NK-92 treated with Interleukin-12 subunit alpha and Interleukin-12 subunit beta, amount 100 ng/mL, for 24 hours (cell line): ENCODE data around the gene EPN2.
A peak's percentile ranks its signal among the peaks of the same experiment; 100 is the strongest.
"Not testable (repeated sequence)": the region's sequence is repeated elsewhere in the genome, so short reads cannot be mapped to it uniquely, and the experiment has no call there.

Source experiments
- DNase-seq: peaks from one replicate; lab custom pipeline; 2025; lab: John Stamatoyannopoulos, UW

Gene EPN2

DNA sequence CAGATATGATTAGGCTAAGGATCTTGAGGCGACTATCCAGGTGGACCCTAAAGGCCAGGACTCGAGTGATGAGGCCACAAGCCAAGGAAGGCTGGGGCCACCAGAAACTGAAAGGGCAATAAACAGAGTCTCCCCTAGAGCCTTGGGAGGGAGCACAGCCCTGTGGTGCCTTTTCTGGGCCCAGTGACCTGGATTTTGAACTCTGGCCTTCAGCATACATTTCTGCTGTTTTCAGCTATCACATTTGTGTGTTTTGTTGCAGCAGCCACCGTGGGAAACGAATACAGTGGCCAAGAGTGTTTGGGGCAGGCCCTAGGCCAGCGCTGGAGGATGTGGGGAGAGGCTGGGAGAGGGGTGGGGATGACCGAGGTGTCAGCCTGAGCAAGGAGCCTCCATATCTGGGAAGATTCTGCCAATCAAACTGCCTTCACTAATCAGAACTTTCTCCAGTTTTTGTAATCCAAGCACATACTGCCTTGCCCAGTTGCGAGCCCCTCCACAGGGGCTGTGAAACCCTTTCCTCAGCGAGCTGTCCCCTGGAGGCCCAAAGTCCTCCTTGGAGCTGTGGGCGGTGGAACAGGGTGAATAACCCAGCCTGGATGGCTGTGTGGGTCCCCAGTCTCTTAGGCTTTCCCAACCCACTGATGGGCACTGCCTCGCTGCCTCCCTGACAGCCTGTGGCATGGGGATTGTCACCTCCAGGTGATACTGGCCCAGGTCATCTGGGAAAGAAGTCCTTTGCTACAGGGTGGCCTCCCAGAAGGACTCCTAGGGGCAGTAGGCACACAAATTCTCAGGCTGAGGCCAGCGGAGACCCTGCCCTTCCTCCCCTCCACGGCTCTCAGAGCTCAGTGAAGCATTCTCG, 108.6 kb downstream of the EPN2 start:
- DNase-seq: no peak

DNA sequence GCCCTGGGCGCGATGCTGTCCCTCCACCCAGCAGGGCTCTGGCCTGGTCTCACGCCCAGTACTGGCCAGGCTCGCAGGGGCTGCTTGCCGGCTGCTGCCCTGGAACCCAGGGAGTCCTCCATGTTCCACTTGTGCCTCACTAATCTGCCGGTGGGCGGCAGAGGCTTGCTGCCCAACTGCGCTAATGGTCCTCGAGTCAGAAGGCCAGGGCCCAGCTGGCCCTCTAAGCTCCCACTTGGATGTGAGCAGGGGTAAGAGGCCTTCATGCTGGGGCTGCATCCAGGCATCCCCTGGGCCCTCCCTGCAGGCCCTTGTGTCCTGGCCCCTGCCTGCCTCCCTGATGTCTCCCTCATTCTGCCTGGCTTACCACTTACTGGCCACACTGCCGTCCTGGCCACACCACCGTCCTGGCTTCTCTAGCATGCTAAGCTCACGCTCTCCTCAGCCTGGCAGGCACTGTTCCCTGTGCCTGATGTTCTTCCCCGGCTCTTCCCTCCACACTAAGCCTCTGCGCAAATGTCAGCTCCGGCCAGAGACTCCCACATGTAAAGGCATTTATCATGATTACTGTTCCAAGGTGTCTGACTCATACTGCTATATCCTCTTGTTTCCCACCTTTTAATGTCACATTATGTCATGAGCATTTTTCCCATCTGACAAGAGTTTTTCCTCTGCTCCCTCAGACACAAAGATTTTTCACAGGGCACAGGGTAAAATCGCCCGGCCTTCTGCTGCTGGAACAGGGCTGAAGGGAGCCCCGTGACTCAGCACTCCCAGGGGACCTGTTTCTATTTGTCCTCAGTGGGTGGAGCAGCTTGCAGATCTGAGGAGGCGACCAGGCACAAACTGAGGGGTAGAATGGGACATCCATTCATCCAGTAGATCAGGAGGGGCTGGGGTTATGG, 109.4 kb downstream of the EPN2 start:
- no peak for DNase-seq

DNA sequence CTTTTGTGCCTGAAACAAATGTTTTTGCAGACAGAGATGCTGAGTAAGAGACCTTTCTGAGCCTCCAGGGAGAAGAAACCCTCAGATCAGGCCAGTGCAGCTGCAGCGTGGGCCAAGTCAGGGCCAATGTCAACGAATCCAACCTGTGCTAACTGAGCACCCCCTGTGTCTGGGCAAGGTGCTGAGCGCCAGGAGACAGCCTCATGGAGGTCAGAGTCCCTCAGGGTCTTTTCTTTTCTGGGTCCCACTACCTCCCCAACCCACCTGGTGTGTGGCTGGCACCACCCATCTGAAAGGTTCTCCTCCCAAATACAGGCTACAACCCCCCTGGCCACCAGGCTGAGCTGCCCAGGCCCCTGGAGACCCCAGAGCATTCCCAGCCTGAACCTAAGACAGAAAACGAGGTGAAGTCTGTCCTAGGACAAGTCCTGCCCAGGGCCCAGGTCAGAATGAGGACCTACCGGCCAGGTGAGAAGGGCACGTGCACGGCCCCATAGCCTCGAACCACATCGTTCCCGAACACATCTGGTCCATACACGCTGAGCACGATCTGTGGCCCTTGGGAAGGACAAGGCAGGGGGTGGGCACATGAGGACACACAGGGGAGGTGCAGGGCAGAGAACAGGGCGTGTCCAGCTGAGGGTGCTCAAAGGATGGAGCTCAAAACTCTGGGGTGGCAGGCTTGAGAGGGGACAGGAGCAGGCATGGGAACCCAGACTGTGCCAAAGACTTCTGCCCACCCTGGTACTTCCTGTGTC, 110.3 kb downstream of the EPN2 start:
- no peak for DNase-seq

DNA sequence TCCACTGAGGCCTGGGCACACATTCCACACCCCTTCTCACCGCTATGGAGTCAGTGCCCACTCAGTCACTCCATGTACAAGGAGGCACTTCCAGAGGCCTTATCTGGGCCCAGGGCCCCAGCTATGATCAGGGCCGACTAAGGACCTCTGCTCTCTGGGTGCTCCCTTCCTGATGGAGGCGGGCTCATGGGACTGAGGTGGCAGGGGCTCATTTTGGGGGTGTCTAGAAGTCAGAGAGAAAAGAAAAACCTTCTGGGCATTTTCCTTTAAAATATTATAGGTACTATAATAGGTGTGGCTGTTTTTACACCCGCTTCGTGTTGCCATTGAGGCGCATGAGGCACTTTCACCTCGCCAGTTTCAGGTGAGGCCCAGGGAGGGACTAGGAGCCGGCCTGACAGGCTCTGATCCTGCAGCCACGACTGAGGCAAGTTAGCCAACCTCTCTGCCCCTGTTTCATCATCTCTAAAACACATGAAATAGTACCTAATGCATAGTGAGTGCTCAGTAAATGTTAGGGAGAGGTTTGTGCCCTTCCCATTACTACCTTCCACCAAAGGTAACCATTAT, 111.0 kb downstream of the EPN2 start:
- no peak for DNase-seq

DNA sequence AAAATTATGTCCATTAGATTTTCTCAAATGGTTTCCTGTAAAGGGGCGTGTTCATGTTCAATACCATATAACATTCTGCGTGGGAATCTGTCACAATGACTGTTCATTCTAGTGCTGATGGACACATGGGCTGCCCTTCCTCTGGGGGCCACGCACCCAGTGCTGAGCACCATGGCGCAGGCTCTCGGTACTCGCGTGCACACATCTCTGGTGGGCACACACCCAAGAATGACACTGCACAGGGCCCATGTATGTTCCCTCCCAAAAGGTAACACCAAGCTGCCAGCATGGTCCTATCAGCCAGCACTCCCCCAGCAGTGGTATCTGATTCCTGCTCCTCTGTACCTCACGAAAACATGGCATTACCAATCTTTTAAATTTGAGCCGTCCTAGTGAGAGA, 111.6 kb downstream of the EPN2 start:
- no peak for DNase-seq

DNA sequence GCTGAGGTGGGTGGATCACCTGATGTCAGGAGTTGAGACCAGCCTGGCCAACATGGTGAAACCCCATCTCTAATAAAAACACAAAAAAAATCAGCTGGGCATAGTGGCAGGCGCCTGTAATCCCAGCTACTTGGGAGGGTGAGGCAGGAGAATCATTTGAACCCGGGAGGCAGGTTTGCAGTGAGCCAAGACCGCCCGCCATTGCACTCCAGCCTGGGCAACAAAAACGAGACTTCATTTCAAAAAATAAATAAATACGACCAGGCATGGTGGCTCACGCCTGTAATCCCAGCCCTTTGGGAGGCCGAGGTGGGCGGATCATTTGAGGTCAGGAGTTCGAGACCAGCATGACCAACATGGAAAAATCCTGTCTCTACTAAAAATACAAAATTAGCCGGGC, 116.2 kb downstream of the EPN2 start:
- DNase-seq: not testable (repeated sequence)

DNA sequence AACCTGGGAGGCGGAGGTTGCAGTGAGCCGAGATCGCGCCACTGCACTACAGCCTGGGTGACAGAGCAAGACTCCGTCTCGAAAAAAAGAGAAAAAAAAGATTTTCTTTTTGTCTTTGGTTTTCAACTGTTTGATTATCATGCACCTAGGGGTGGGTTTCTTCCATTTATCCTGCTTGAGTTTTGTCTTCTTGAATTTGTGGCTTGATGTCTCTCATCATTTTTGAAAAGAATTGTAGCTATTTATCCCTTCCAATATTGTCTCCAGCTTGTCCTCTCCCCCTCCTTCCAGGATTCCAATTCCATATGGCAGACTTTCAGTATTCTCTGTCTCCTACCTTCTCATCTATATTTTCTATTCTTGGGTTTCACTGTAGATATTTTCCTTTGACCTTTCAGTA, 117.6 kb downstream of the EPN2 start:
- DNase-seq: no peak

DNA sequence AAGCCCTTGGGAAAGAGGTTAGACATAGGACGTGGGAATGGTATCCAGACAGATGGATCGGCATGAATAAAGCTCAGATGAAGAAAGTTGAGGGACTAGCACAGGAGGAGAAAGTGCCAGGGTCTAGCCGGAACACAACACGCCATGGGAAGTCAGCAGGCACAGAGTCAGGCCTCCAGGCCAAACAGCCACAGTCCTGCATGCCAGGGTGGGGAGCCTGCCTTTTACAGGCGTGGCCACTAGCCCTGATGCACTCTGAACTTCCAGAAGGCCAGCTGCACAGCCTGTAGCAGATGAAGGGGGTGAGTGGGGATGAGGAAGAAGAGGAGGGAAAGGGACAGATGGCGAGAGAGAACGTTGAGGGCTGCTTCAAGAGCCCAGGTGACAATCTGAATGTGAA, 120.2 kb downstream of the EPN2 start:
- no peak for DNase-seq

DNA sequence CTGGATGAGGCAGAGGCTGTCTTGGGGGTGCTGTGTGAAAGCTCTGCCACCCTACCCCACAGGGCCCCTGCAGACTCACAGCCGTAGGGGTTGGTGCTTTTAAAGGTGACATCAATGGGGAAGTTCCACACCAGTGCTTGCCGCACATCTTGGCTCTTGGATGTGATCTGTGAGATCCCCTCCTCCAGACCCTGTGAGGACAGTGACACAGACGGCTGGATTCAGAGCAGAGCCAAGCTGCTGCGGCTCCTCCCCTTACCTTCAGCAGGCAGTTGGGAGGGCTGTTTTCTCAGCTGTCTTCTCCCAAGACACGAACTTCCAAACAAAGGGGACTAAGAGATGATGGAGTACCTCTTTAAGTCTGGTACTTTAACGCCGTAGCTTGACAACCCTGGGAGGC, 120.6 kb downstream of the EPN2 start:
- DNase-seq: no peak

DNA sequence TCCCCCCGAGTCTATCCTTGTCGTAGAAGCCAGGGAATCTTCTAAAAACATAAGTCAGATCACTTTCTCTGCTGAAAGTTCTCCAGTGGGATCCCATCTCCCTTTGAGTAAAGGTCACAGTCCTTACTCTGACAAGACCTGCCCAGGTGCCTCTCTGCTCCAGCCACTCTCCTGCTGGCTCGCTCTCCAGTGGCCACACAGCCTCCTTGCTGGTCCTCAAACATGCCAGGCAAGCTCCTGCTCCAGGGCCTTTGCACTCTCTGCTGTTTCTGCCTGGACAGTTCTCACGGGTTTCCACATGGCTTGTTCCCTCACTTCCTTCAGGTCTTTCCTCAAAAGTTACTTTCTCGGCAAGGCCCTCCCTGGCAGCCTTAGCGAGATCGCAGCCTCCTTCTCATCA, 122.0 kb downstream of the EPN2 start:
- DNase-seq: no peak

DNA sequence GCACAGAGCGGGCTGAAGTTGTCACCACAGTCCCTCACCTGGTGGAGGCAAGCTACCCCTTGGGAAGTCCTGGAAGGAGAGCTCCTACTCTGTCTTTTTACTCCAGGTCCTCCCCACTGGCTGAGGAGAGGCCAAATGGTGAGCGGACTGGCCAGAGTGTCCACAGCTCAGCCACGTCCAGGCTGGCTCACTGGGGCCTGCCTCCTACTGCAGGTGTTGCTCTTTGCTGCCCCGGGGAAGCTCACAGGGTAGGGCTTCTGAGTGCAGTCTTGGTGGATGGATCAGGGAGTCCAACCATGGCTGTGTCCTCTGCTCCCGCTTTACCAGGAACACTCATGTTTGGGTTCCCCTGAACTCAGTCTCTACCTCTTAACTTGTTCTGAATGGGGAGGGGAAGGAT, 122.7 kb downstream of the EPN2 start:
- no peak for DNase-seq

DNA sequence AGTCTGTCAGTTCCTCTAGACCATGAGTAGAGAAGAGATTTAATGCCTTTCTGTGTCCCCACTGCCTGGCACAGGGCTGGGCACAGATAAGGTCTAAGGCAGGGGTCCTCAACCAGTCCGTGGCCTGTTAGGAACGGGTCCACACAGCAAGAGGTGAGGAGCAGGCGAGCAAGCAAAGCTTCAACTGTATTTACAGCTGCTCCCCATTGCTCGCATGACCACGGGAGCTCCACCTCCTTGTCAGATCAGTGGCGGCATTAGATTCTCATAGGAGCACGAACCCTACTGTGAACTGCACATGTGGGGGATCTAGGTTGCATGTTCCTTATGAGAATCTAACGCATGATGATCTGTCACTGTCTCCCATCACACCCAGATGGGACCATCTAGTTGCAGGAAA, 123.6 kb downstream of the EPN2 start:
- no peak for DNase-seq

DNA sequence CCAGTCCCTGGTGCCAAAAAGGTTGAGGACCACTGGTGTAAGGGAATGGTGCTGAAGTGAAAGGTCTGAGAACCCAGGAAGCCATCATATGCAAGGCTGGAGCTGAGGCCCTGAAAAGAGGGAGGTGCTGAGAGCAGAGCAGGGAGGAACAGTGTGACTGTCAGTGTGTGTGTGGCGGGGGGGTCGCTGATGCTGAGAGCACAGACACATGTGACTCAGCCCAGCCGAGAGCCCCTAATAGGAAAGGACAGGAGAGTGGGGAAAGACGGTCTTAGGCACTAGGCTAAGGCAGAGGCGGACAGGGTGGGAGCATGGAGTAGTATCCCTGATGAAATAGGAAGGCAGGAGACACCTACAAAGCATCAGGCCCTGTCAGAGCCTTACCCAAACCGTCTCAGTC, 124.2 kb downstream of the EPN2 start:
- no peak for DNase-seq

DNA sequence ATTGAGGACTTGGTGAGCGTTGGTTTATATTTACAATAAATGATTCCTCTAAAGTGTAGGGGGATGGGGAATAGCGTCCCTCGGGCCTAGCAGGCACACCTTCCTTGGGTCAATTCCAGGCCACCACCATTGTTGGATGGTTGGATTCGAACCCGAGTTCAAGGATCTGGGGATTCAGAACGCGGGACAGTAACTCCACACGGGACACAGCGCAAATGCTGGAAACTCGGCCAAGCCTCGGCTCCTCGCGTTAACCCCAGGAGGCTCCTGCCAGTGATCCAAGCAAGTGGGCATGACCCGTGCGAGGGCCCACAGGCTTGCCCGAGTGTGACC, 124.7 kb downstream of the EPN2 start:
- DNase-seq: no peak

DNA sequence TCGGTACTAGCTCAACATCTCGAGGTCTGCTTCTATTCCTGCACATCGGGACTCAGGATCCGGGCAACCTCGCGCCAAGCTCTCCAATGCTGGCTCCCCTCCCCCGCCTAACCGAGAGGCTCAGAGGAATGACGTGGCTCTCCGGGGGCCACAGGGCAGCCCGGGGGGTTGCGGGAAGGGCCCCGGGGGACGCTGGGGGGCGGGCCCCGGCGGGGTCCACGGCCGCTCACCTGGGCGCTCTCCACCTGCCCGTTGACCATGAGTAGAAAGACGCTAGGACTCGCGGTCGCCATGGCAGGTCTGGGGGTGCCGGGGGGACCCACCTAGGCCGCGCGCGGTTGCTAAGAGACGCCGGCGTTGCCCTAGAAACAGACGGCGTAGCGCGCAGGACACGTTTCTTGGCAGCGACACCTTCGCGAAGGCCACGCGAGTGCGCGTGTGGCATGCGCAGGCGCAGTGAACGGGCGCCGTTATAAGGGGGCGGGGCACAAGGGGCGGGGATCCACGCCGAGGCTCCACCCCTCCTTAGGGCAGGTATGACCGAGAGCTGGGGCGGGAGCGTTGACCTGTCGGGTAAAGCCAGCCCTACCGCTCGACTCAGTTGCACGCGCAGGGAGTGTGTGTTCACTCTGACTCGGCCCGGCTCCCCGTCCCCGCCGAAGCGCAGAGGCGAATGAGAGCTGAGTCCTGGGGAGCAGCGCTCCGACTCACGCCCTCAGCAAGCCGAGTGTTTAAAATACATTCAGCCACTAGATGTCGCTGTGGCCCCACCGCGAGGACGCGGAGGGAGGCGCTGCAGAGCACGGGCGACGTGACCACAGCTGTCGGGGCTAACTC, 125.3 kb downstream of the EPN2 start, which contains the start of gene B9D1:
Gene B9D1, minus strand, starts transcription at position 447 of the 837 bp plus-strand sequence. Its CDS starts 154 bp downstream, at position 293.
- peak; percentile 9 for DNase-seq

DNA sequence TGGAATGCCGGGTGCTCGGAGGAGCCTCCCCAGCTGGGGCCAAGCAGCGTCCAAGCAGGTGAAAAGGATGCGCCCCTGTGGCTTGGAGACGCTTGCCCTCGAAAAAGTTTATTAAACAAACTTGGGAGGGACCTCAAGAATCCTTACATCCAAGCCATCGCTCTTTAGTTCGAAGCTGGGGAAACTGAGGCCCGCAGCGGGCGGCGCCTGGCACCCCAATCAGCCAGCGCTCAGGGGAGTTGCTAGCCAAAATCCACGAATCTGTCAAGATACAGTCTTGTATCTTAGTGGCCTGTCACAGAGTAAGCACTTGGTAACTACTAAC, 125.9 kb downstream of the EPN2 start:
- no peak for DNase-seq

DNA sequence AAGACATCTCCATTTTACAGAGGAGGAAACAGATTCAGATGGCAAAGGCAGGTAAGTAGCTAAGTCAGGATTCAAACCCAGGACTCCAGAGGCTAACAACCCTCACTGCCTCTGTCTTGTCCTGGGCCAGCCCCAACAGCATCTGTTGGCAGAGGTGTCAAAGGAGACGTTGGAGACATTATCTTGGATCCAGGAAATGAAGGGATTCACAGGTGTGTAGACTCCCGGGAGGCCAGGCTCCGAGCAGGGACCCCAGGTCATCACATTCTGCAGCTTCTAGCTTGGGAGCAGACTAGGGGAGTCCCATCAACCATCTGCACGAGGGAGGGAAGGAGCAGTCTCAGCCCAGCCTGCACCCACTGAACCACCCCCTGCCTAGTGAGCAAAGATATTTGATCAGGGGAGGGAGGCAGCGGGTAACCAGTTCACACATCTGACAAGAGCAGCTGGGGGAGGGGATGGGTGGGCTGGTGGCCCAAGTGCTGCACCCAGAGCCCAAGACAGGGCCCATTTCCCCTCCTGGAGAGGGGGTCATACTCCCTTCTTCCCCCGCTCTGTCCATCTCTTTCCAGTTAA, 126.4 kb downstream of the EPN2 start:
- no peak for DNase-seq

DNA sequence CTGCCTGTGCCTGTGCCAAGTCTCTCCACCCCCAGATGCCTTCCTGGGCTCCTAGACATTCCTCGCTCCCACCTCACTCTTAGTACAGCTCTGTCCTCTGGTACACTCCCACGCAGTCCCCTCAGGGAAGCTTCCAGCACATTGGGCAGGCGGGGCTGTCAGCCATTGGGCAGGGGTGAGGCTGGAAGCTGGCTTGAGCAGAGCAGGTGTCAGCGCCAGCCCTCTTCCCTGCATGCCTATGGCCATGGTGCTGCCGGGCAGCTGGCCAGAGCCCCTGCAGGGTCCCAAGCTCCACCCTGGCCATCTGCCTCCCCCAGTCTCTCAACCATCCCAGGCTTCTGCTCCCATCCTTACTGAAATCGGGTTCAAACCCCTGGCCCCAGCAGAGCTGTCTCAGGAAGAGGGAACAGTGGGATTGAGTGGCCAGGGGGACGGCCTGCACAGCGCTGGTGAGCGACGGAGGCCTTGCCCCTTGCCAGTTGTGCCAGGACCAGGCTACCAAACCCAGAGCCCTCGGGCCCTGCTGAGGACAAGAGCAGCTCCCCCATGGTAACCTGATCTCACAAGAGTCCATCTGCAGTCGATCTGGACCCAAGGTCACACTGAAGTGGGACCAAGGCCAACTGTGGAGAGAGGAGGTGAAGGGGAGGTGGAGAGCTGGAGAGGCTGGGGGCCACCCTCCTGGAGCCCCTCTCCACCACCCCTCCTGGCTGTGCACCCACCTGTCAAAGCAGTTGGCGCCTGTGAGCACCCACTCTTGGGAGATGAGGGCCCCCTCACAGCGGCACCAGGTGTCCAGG, 127.7 kb downstream of the EPN2 start:
- no peak for DNase-seq

DNA sequence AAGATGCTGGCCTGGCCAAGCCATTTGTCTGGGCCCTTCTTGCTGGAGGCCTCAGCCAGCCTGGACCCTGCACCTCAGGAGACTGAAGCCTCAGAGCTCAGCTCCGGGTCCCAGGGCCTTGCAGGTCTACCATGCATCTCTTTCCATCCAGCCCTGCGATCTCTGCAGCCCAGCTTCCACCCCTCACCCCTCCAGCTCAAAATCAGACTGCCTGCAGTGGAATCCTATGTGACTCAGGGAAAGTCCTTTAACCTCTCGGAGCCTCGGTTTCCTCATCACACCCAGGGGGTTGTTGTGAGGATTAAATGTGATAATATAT, 128.3 kb downstream of the EPN2 start:
- no peak for DNase-seq
